GM18861 (cell line): ENCODE measurements around the gene GABRG3.
"Not testable (repeated sequence)": the region's sequence is repeated elsewhere in the genome, so short reads cannot be mapped to it uniquely, and the experiment has no call there.

Experiments
- ATAC-seq: cut with Tn5 transposase; IDR thresholded peaks from one replicate; pipeline ENCODE4 v1.9.1; 2021; ENCODE audit not compliant: unreplicated experiment

GABRG3 gene

GRCh38 chr15:26985050-26985449 lies 14.1 kb downstream of the GABRG3 start:
- ATAC-seq = no peak

- no peak for ATAC-seq
Measured at GRCh38 chr15:26996250-26996649, 25.3 kb downstream of the GABRG3 start.

- not testable (repeated sequence) for ATAC-seq
Measured at GRCh38 chr15:27003003-27003402, 32.0 kb downstream of the GABRG3 start.

GRCh38 chr15:27004226-27004625 lies 33.2 kb downstream of the GABRG3 start:
- ATAC-seq = not testable (repeated sequence)

DNA sequence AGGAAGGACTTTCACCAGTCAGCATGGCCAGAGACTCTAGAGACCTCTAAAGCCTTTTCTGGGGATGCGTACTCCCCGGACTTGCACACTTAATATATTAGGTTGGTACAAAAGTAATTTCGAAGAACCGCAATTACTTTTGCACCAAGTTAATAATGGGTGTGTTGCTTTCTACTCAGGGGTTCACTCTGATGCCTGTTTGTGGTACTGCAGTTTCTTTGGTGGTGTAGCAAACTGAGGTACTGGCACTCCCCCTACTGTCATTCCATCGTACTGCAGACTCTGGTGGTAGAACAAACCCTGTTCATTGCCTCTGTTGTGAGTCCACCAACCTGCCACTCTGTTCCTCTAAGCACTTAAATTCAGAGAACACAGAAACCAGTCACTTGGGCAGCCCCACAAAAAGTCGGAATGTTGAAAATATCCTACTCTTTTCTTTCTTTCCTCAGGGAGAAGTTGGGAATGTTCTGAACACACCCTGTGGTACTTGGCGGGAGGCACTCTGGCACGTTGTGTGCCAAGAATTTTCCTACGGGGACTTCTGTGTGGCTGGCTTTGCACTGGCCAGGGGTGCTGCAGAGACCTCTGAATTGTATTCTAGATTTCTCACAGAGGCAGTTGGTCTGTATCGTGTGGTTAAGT lies 46.3 kb downstream of the GABRG3 start:
- ATAC-seq = no peak

GRCh38 chr15:27019687-27020086 lies 48.7 kb downstream of the GABRG3 start:
- no peak for ATAC-seq

GRCh38 chr15:27025481-27025966 lies 54.5 kb downstream of the GABRG3 start:
- ATAC-seq = no peak

- ATAC-seq = no peak
Measured at GRCh38 chr15:27027229-27027628, 56.2 kb downstream of the GABRG3 start.

- no peak for ATAC-seq
Measured at GRCh38 chr15:27028858-27029477, 58.0 kb downstream of the GABRG3 start.

DNA sequence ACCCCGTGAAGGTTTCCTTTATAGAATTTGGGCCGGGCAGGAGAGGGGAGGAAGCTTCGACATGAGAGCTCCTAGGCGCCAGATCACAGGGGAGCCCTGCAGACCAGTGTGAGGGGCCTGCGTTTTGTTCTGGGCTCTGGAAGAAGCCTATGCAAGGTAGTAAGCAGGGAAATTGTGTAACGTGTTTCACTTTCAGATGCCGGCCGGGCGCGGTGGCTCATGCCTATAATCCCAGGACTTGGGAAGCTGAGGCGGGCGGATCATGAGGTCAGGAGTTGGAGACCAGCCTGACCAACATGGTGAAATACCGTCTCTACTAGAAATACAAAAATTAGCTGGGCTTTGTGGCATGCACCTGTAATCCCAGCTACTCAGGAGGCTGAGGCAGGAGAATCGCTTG lies 65.2 kb downstream of the GABRG3 start:
- ATAC-seq = no peak

DNA sequence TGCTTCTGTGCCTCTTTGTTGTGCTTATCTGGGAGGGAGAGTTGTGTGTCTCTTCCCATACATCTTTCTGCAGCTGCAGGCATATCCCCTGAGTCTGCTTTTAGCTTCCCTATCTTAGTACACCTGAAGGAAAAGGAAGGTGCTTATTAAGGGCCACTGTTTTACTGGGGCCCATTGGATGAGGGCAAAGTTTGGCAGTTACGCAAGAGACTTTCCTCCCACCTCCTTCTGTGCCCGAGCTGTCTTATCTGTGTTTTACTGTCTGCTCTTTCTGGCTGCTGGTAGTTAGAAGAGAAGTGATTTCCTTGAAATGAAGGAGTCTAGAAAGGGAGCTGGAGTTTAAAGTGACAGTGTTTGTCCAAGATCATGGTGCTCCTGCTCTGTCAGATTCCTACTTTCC lies 66.5 kb downstream of the GABRG3 start:
- ATAC-seq = no peak

DNA sequence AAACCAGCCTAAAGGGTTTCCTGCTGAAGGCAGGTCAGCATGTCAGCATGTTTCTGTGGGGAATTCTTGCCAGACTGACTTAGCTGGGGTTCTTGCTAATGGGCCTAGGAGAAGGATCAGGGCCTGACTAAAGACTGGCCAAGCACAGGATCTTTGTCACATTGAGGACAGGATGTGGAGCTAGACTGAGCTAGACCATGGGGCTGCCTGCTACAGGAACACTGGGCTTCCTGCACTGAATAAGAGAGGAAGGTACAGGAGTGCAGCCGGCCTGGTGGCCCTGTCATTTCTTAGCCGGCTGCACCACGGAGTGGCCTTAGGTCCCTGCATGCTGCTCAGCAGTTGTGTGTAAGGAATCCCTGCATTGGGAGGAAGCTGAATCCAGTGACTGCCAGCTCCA lies 68.2 kb downstream of the GABRG3 start:
- ATAC-seq = no peak

GRCh38 chr15:27042230-27042629 lies 71.2 kb downstream of the GABRG3 start:
- ATAC-seq = no peak

DNA sequence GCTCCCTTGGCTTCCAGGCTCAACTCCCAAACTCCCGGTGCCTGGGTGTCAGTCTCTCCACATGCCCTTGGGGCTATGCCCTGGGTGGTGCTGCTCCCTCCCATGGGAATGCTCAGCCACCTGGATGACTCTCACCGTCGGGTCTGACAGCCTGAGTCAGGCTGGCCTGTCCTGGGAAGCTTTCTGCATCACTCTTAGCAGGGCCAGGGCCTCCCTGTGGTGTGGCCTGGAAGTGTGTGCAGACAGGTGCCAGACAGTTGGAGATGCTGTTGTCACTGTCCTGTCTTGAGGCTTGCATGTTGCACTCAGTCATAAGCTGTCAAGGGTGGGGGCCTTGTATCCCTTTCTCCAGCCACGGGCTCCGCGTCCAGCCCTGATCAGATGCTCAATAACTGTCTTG lies 71.7 kb downstream of the GABRG3 start:
- ATAC-seq = no peak

DNA sequence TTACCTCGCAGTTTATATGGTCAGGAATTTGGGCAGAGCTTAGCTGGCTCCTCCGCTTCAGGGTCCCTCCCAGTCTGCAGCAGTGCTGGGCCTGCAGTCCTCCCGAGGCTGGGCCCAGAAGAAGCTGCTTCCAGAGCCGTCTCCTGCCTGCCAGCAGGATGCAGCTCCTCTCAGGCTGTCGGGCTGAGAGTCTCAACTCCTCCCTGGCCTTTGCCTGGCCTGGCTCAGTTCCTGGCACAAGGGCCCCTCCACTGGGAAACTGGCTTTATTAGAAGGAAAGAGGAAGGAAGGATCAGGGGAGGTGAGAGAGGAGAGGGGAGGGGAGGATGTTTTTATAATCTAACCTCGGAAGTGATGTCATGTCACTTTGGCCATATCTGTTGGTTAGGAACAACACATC lies 72.8 kb downstream of the GABRG3 start:
- no peak for ATAC-seq

DNA sequence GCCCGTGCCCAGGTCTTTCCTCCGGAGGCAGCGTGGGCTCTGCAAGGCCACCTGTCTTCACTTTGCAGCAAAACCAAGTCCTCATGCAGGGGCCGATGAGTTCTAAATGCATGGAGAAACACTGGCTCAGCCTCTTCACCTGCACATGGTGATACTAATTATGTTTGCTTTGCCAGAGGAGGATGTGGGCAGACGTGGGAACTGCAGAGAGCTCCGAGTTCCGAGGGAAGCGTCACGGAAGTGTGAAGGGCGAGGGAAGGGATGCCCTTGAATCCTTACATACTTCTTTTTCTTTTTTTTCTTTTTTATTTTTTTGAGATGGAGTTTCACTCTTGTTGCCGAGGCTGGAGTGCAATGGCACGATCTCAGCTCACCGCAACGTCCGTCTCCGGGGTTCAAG lies 74.8 kb downstream of the GABRG3 start:
- ATAC-seq = no peak

DNA sequence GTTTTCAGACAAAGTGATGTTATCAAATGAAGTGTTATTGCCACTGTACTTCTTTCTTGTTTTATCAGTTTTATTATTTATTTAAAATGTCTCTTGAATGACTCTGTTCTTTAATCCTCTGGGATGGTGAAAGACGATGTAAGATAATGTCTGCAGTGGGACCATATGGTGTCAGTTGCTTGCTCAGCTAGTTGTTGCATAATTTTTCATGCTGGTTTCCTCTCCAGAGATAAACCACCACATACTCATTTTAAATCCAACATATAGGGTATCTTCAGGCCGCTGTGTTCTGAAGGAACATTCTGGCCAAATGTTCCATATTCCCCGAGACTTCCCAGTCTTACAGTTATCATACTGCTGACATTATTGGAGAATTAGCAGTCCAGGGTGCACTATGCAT lies 75.9 kb downstream of the GABRG3 start:
- no peak for ATAC-seq

GRCh38 chr15:27050163-27050562 lies 79.2 kb downstream of the GABRG3 start:
- no peak for ATAC-seq

GRCh38 chr15:27054426-27054825 lies 83.4 kb downstream of the GABRG3 start:
- no peak for ATAC-seq

GRCh38 chr15:27057904-27058645 lies 87.1 kb downstream of the GABRG3 start:
- ATAC-seq = no peak

DNA sequence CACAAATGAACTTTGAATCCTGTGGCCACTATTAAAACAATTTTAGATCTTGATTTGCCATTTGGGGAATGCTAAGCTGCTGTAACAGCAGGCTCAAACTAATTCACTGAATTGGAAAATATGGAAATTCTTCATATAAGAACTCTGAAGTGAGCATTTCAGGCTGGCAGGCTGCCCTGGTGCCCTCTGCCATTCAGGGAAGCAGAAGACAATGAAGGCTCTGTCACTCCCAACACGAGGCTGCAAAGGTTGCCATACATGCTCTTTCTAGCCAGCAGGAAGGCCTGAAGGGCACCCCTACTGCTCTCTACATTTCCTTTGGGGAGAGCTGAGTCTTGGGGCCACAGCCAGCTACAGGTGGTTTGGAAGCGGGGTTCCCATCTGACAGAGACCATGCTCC lies 88.0 kb downstream of the GABRG3 start:
- no peak for ATAC-seq

DNA sequence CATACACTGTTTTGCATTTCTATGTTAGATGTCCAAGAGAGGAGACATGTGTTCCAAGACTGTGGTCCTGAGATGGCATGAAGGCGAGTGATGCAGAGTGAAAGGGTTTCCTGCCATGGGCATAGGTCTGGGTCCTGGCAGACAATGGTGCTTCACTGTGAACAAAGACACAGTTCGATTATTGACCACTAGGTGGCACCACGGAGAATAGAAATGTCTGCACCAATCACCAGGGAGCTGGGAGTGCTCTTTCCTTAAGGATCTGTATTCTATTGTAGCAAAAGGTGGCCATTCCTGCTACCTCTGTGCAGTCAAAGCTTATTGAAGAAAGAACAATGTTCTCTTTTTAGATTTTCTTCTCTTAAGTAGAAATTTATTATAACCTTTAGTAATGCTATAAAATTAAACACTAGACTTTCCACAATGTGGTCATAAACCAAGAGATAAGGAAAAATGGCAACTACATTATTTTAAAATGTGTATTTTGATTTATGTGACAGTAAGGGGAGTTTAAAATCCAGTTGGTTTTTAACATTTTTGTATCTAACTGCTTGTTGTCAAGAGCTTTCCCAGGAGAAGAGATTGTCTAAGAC lies 88.7 kb downstream of the GABRG3 start:
- no peak for ATAC-seq
